GM12878 (cell line): ENCODE measurements around the gene RO60. TPM values are rescaled to one million over a fixed set of nuclear protein-coding genes. Genes with fewer than 3 reads are reported as not detected.

Source experiments
- ATAC-seq: fragments of 200-7000 bp; cut with Tn5 transposase; 3 replicates; pipeline ENCODE4 v1.9.1; 2020; ENCODE audit warnings: mild to moderate bottlenecking, moderate library complexity
- BruUV-seq: library from RNA; stranded (reverse); fragments of 400-500 nt; replicated peaks from 2 replicates; lab custom pipeline; 2021; lab: Mats Ljungman, UMichigan
- CTCF ChIA-PET: fragments of 300-600 bp; sonication (Branson Sonifier 250); formaldehyde crosslinking; extraction: SDS; loops from one replicate; lab custom pipeline; 2021; ENCODE audit warnings: inconsistent platforms; lab: Yijun Ruan, JAX
- POLR2A ChIA-PET: fragments of 350-600 bp; formaldehyde crosslinking; extraction: SDS; loops from one replicate; lab custom pipeline; 2021; ENCODE audit warnings: inconsistent platforms; lab: Charles Lee
- RAD21 ChIA-PET: fragments of 300-600 bp; sonication (Branson Sonifier 250); formaldehyde crosslinking; loops from one replicate; lab custom pipeline; 2023; ENCODE audit warnings: antibody characterized with exemption; ENCODE audit not compliant: unreplicated experiment; lab: Charles Lee
- SMC1A ChIA-PET: fragments of 300-600 bp; sonication (Branson Sonifier 250); formaldehyde crosslinking; loops from one replicate; lab custom pipeline; 2023; ENCODE audit not compliant: unreplicated experiment, uncharacterized antibody; lab: Charles Lee
- DNase-seq: peaks from one replicate; pipeline ENCODE4 v3.0.0-alpha.2; 2011; ENCODE audit warnings: low read depth, low spot score
- FAIRE-seq: peaks from 3 replicates; lab custom pipeline; 2011; peaks lifted over from hg19 to GRCh38; lab: Jason Lieb, UNC
- H2AFZ ChIP-seq: 2 replicates; pipeline ENCODE4 v1.6.0; 2011; ENCODE audit warnings: low read depth, low read length, control low read depth; ENCODE audit not compliant: control insufficient read depth
- H3K27ac ChIP-seq: 2 replicates; pipeline ENCODE4 v1.5.1; 2011; ENCODE audit warnings: control low read depth; ENCODE audit not compliant: control insufficient read depth, insufficient read depth
- H3K27me3 ChIP-seq, 2 experiments: replicated peaks in 1 of 2; 2 replicates each; pipeline versions ENCODE4 v1.6.0 to v1.6.1; 2011; ENCODE audit warnings: low read length in 1 of 2; ENCODE audit not compliant: control insufficient read depth in 2 of 2, insufficient read depth in 2 of 2
- H3K36me3 ChIP-seq, 2 experiments: 2 replicates each; pipeline ENCODE4 v1.5.1; 2011; ENCODE audit warnings: low read length in 1 of 2; ENCODE audit not compliant: control insufficient read depth in 2 of 2, insufficient read depth in 2 of 2
- H3K4me1 ChIP-seq: 2 replicates; pipeline ENCODE4 v1.6.1; 2011; ENCODE audit warnings: mild to moderate bottlenecking, low read length, moderate library complexity, mixed read lengths; ENCODE audit not compliant: control insufficient read depth, insufficient read depth
- H3K4me2 ChIP-seq: 2 replicates; pipeline ENCODE4 v1.6.0; 2011; ENCODE audit warnings: control low read depth; ENCODE audit not compliant: control insufficient read depth, insufficient read depth
- H3K4me3 ChIP-seq: fragments of 200-600 bp; sonication (generic); 2 replicates; pipeline ENCODE4 v1.5.1; 2016
- H3K79me2 ChIP-seq: 2 replicates; pipeline ENCODE4 v1.6.0; 2011; ENCODE audit warnings: low read length; ENCODE audit not compliant: control insufficient read depth, insufficient read depth
- H3K9ac ChIP-seq: 2 replicates; pipeline ENCODE4 v1.8.0; 2011; ENCODE audit warnings: low read length, control low read depth, mixed read lengths; ENCODE audit not compliant: control insufficient read depth, insufficient read depth
- H3K9me3 ChIP-seq: replicated peaks from 3 replicates; pipeline ENCODE4 v1.5.1; 2011; ENCODE audit warnings: mild to moderate bottlenecking, low read length; ENCODE audit not compliant: control insufficient read depth, insufficient read depth
- H4K20me1 ChIP-seq: 2 replicates; pipeline ENCODE4 v1.6.0; 2011; ENCODE audit not compliant: control insufficient read depth, insufficient read depth
- MYB ChIP-seq: fragments of 150-350 bp; IDR thresholded peaks from 2 replicates; pipeline ENCODE4 v1.6.1; 2014; ENCODE audit warnings: mild to moderate bottlenecking, low read depth, low read length, borderline replicate concordance
- NR2C1 ChIP-seq: fragments of 450-650 bp; IDR thresholded peaks from 2 replicates; pipeline ENCODE4 v1.6.1; 2017; ENCODE audit warnings: antibody characterized with exemption, mild to moderate bottlenecking, moderate library complexity
- YBX1 ChIP-seq: fragments of 450-650 bp; IDR thresholded peaks from 2 replicates; pipeline ENCODE4 v1.6.1; 2016; ENCODE audit warnings: antibody characterized with exemption
- in situ Hi-C: fragments of 300-500 bp; cut with MboI; formaldehyde crosslinking; loops from 9 replicates; pipeline ENCODE4 v1.14.3; 2018; ENCODE audit warnings: mixed read lengths
- intact Hi-C: fragments of 100-400 bp; cut with micrococcal nuclease; formaldehyde crosslinking; loops from one replicate; pipeline ENCODE4 v1.14.2; 2022; ENCODE audit not compliant: unreplicated experiment
- polyA plus RNA-seq, 11 experiments: library from polyadenylated mRNA; depleted of rRNA in 4 of 11; unstranded in 6 of 11; stranded (reverse) in 5 of 11; fragments of >200 nt; fragmentation: Nextera tagmentation in 4 of 11; fragmentation: Illumina TruSeq in 1 of 11; extraction: Ambion mirVana in 4 of 11; extraction: Trizol in 1 of 11; gene quantifications; 1 replicate in 1 of 11; 2 replicates in 10 of 11; pipeline versions ENCODE4 v1.2.1 to v1.2.3, GENCODE V29; 2011 to 2016; ENCODE audit warnings: inconsistent platforms in 2 of 11, missing spikeins in 2 of 11, low read depth in 1 of 11
- total RNA-seq, 4 experiments: library from RNA; depleted of rRNA in 3 of 4; stranded (reverse); fragments of >200 nt in 3 of 4; fragmentation: Illumina TruSeq in 1 of 4; extraction: Trizol in 1 of 4; gene quantifications; 2 replicates each; pipeline versions ENCODE4 v1.2.1 to v1.2.3, GENCODE V29; 2013 to 2021
- TF ChIP-seq, protein P1 (sequence below): fragments of 450-650 bp; IDR thresholded peaks from 2 replicates; pipeline ENCODE4 v1.6.1; 2017; ENCODE audit warnings: mild to moderate bottlenecking, moderate library complexity
- TF ChIP-seq, protein P2 (sequence below), 3 experiments: IDR thresholded peaks in 2 of 3; conservative IDR thresholded peaks in 1 of 3; 2 replicates each; pipeline ENCODE4 v1.5.1; 2011; ENCODE audit warnings: low read depth in 3 of 3, low read length in 3 of 3, mild to moderate bottlenecking in 3 of 3, control low read depth in 2 of 3, moderate library complexity in 2 of 3, inconsistent platforms in 1 of 3, mixed read lengths in 1 of 3; ENCODE audit not compliant: control insufficient read depth in 2 of 3, insufficient read depth in 1 of 3; ENCODE audit errors: extremely low read depth in 1 of 3

RO60 gene
- total and polyA plus RNA-seq, 10 of the 15 experiments (the other 5 are each of a cell fraction or from before 2014, with no cell fraction given), result 21.1 to 143 (median 83.1) TPM

DNA sequence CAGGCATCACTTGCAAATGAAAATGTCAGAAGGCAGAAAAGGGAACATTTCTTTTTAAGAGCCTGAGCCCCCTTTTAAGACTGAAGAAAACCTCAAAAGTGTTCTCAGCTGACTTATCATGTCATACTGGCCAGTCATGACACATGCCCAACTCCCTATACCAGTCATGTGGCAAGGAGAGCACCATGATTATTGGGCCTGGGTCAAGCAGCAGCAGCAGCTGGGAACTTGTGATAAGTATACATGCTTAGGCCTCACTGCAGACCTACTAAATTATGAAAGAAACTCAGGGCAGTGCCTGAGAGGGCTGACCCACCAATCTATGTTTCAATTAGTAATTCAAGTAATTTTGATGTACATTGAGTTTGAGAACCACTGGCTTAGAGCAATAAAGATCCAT, 8.6 kb downstream of the RO60 start:
- H3K9me3 ChIP-seq, result no peaks in the 10 kb centered on the region
- H3K36me3 ChIP-seq, result peaks cover 0 to 12% of the 10 kb centered on the region in 2 experiments; a peak in 2 of 4 replicates
- H2AFZ ChIP-seq, result no peak overlapping the region
- no TSS peak for BruUV-seq
- H3K9ac ChIP-seq, result no peak overlapping the region
- TF ChIP-seq NR2C1 (no peak), YBX1 (no peak), MYB (no peak)
- TF ChIP-seq, protein P1, sequence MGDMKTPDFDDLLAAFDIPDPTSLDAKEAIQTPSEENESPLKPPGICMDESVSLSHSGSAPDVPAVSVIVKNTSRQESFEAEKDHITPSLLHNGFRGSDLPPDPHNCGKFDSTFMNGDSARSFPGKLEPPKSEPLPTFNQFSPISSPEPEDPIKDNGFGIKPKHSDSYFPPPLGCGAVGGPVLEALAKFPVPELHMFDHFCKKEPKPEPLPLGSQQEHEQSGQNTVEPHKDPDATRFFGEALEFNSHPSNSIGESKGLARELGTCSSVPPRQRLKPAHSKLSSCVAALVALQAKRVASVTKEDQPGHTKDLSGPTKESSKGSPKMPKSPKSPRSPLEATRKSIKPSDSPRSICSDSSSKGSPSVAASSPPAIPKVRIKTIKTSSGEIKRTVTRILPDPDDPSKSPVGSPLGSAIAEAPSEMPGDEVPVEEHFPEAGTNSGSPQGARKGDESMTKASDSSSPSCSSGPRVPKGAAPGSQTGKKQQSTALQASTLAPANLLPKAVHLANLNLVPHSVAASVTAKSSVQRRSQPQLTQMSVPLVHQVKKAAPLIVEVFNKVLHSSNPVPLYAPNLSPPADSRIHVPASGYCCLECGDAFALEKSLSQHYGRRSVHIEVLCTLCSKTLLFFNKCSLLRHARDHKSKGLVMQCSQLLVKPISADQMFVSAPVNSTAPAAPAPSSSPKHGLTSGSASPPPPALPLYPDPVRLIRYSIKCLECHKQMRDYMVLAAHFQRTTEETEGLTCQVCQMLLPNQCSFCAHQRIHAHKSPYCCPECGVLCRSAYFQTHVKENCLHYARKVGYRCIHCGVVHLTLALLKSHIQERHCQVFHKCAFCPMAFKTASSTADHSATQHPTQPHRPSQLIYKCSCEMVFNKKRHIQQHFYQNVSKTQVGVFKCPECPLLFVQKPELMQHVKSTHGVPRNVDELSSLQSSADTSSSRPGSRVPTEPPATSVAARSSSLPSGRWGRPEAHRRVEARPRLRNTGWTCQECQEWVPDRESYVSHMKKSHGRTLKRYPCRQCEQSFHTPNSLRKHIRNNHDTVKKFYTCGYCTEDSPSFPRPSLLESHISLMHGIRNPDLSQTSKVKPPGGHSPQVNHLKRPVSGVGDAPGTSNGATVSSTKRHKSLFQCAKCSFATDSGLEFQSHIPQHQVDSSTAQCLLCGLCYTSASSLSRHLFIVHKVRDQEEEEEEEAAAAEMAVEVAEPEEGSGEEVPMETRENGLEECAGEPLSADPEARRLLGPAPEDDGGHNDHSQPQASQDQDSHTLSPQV, result no peak
- TF ChIP-seq, protein P2, sequence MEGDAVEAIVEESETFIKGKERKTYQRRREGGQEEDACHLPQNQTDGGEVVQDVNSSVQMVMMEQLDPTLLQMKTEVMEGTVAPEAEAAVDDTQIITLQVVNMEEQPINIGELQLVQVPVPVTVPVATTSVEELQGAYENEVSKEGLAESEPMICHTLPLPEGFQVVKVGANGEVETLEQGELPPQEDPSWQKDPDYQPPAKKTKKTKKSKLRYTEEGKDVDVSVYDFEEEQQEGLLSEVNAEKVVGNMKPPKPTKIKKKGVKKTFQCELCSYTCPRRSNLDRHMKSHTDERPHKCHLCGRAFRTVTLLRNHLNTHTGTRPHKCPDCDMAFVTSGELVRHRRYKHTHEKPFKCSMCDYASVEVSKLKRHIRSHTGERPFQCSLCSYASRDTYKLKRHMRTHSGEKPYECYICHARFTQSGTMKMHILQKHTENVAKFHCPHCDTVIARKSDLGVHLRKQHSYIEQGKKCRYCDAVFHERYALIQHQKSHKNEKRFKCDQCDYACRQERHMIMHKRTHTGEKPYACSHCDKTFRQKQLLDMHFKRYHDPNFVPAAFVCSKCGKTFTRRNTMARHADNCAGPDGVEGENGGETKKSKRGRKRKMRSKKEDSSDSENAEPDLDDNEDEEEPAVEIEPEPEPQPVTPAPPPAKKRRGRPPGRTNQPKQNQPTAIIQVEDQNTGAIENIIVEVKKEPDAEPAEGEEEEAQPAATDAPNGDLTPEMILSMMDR (IDR thresholded peaks at IDR 0.05 in 2 of 3, conservative IDR thresholded peaks at IDR 0.05 in 1 of 3; ENCODE audit: control insufficient read depth in 2 of 3, extremely low read depth in 1 of 3, insufficient read depth in 1 of 3, low read depth in 3 of 3, low read length in 3 of 3), result no peak
- intact Hi-C loops, result no loop called here
- H3K4me3 ChIP-seq, result no peak overlapping the region
- no peaks in the 10 kb centered on the region for H4K20me1 ChIP-seq
- H3K4me1 ChIP-seq, result peaks cover 40% of the 10 kb centered on the region
- H3K27ac ChIP-seq, result peak overlapping the region; percentile 81
- RAD21 ChIA-PET, result no interaction called here
- SMC1A ChIA-PET, result no interaction called here
- CTCF ChIA-PET, result interaction anchor here (2.2 to 2.8 kb wide), 2 partner anchors 10 to 15 kb away, joined by 7 to 15 read pairs; partner anchors contain the start of genes RO60 and UCHL5
- peak overlapping the region; percentile 84 for H3K4me2 ChIP-seq
- H3K27me3 ChIP-seq, result no peaks in the 10 kb centered on the region
- in situ Hi-C loops, result no loop called here
- POLR2A ChIA-PET, result interaction anchor here (1.0 kb wide), 1 partner anchor 10 kb away, joined by 5 read pairs; the partner anchor contains the start of genes RO60 and UCHL5
- peaks cover 86% of the 10 kb centered on the region for H3K79me2 ChIP-seq
- FAIRE-seq, result no peak
- ATAC-seq, result peak; percentile 13
- no peak for DNase-seq
